Cardiac fibroblast (primary cell): Measurements from ENCODE around the gene ZKSCAN7.

Experiments used
- DNase-seq, 2 donors: peaks; one replicate each; pipeline versions ENCODE4 v3.0.0 to v3.0.0-alpha.2; 2010; ENCODE audit warnings: low read depth in 2 of 2
- H3K4me3 ChIP-seq, 2 donors: replicated peaks in 1 of 2; 1 replicate in 1 of 2; 2 replicates in 1 of 2; pipeline ENCODE4 v1.5.1; 2011; ENCODE audit warnings: low read depth in 2 of 2, low read length in 2 of 2, mild to moderate bottlenecking in 2 of 2, moderate library complexity in 1 of 2
- TF ChIP-seq, protein P1 (sequence below): IDR thresholded peaks from one replicate; pipeline ENCODE4 v1.5.1; 2011; ENCODE audit warnings: low read depth, mild to moderate bottlenecking, low read length, inconsistent platforms

The ZKSCAN7 gene

GRCh38 chr3:44554626-44555592, at the start of gene ZKSCAN7:
TSS of gene ZKSCAN7 (plus strand) at chr3:44555193. CDS start at chr3:44557048, 1,855 bp downstream.
- peak within 1 kb of the TSS; percentile 72 to 73 for H3K4me3 ChIP-seq
- peak; percentile 46 to 65 for DNase-seq
- TF ChIP-seq, protein P1, sequence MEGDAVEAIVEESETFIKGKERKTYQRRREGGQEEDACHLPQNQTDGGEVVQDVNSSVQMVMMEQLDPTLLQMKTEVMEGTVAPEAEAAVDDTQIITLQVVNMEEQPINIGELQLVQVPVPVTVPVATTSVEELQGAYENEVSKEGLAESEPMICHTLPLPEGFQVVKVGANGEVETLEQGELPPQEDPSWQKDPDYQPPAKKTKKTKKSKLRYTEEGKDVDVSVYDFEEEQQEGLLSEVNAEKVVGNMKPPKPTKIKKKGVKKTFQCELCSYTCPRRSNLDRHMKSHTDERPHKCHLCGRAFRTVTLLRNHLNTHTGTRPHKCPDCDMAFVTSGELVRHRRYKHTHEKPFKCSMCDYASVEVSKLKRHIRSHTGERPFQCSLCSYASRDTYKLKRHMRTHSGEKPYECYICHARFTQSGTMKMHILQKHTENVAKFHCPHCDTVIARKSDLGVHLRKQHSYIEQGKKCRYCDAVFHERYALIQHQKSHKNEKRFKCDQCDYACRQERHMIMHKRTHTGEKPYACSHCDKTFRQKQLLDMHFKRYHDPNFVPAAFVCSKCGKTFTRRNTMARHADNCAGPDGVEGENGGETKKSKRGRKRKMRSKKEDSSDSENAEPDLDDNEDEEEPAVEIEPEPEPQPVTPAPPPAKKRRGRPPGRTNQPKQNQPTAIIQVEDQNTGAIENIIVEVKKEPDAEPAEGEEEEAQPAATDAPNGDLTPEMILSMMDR: no peak

DNA sequence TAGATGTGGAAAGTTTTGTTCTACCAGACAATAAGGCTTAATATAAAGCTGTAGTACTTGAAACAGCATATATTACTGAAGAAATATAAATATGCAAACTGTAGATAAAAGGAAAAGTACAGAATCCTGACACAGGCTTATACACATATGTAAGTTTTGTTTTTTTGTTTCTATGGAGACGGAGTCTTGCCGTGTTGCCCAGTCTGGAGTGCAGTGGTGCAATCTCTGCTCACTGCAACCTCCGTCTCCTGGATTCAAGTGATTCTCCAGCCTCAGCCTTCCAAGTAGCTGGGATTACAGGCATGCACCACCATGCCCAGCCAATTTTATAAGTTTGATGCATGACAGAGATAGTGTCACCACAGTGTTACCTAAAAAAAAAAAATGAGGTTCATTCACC, 48.4 kb upstream of the ZKSCAN7 start:
- TF ChIP-seq, protein P1: no peak
- DNase-seq: no peak
- H3K4me3 ChIP-seq: no peak overlapping the region

DNA sequence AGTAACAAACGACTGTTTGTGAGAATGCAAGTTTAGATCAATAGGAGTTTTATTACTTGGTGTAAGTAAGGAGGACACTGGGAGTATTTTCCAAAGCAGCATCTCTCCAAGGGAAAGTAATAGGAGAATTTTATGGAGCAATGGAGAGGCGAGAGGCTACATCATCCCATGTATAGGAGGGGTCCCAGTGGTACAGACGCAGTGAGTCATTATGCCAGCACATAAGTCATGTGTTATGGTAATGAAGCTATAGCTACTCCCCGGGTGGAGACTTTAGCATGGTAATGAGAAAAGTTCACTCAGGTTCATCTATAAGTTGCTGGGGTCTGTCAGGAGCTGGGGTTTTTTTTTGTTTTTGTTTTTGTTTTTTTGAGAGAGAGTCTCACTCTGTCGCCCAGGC, 48.0 kb upstream of the ZKSCAN7 start:
- DNase-seq: no peak
- H3K4me3 ChIP-seq: no peak overlapping the region
- TF ChIP-seq, protein P1: no peak

- peak overlapping the region; percentile 71 to 72 for H3K4me3 ChIP-seq
- peak; percentile 2 to 8 for DNase-seq
- TF ChIP-seq, protein P1: no peak
Observed at GRCh38 chr3:44509393-44509921, 45.5 kb upstream of the ZKSCAN7 start.

GRCh38 chr3:44510000-44510368, 45.0 kb upstream of the ZKSCAN7 start:
- DNase-seq: peak; percentile 8 to 40
- TF ChIP-seq, protein P1: no peak
- peak overlapping the region; percentile 71 to 72 for H3K4me3 ChIP-seq

DNA sequence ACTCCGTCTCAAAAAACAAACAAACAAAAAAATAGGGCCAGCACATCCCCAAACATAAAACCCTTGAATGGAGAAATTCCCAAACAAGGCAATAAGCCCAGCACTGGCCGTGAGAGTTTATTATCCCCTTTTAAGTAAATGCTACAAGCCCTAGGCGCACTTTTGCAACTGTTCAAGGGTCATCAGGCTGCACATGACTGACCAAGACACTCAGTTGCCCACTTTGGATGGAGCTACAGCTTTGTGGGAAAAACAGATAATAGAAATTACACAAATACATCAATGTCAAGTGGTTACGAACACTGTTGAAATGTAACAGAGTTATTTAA, 43.8 kb upstream of the ZKSCAN7 start:
- TF ChIP-seq, protein P1: no peak
- DNase-seq: peak in 1 of 2 donors; percentile 23
- H3K4me3 ChIP-seq: peak overlapping the region; percentile 71 to 72
